ENCODE results near the gene SPAG9.

SPAG9 gene

DNA sequence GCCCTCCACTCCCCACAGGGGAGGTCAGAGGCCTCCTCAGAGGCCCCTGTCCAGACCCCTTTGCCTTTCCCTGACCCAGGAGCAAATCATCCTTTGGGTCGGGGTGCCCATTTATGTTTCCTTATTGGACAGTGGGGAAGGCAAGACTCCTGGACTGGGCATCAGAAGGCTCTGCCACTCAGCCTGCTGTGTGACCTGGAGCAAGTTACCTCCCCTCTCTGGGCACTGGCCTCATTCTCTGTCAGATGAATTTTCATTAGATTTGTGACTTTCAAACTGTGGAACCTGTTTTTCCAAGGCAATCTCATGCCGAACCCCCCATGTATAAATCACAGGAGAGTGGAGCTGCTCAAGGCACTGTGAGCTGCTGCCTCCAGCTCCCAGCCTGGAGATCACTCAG lies 207.5 kb downstream of the SPAG9 start:
- DNase-seq = no peak
